MM.1S (cell line): ENCODE data around the gene COX20.

ENCODE experiments used
- DNase-seq: peaks from one replicate; pipeline ENCODE4 v3.0.0-alpha.2; 2015
- H2AFZ ChIP-seq: fragments of 300-600 bp; sonication (generic); 2 replicates; pipeline ENCODE4 v1.6.0; 2016; ENCODE audit warnings: antibody characterized with exemption, low read length
- H3F3A ChIP-seq: fragments of 300-600 bp; sonication (generic); 2 replicates; pipeline ENCODE4 v1.6.1; 2016; ENCODE audit warnings: mild to moderate bottlenecking, antibody characterized with exemption, low read length, moderate library complexity, mixed read lengths; ENCODE audit not compliant: insufficient read depth
- H3K27ac ChIP-seq: fragments of 300-600 bp; sonication (generic); 2 replicates; pipeline ENCODE4 v1.5.1; 2016; ENCODE audit warnings: mild to moderate bottlenecking, low read length
- H3K27me3 ChIP-seq: fragments of 300-600 bp; sonication (generic); replicated peaks from 2 replicates; pipeline ENCODE4 v1.6.0; 2016; ENCODE audit warnings: low read length; ENCODE audit not compliant: insufficient read depth
- H3K36me3 ChIP-seq: fragments of 300-600 bp; sonication (generic); replicated peaks from 2 replicates; pipeline ENCODE4 v1.6.1; 2016; ENCODE audit warnings: mild to moderate bottlenecking, low read length, mixed read lengths; ENCODE audit not compliant: insufficient read depth
- H3K4me1 ChIP-seq: fragments of 300-600 bp; sonication (generic); 2 replicates; pipeline ENCODE4 v1.6.1; 2016; ENCODE audit warnings: low read length, mixed read lengths
- H3K4me2 ChIP-seq: fragments of 300-600 bp; sonication (generic); 2 replicates; pipeline ENCODE4 v1.6.0; 2016; ENCODE audit warnings: low read depth, low read length
- H3K4me3 ChIP-seq: fragments of 300-600 bp; sonication (generic); 2 replicates; pipeline ENCODE4 v1.5.1; 2016; ENCODE audit warnings: low read length, mixed read lengths
- H3K79me2 ChIP-seq: fragments of 300-600 bp; sonication (generic); 2 replicates; pipeline ENCODE4 v1.6.1; 2016; ENCODE audit warnings: mixed run types, low read length, mixed read lengths
- H3K9ac ChIP-seq: fragments of 300-600 bp; sonication (generic); 2 replicates; pipeline ENCODE4 v1.6.1; 2016; ENCODE audit warnings: low read length, mixed read lengths
- H3K9me2 ChIP-seq: fragments of 300-600 bp; sonication (generic); replicated peaks from 2 replicates; pipeline ENCODE4 v1.6.1; 2016; ENCODE audit warnings: mild to moderate bottlenecking, low read length, mixed read lengths; ENCODE audit not compliant: insufficient read depth
- H3K9me3 ChIP-seq: fragments of 300-600 bp; sonication (generic); replicated peaks from 2 replicates; pipeline ENCODE4 v1.6.1; 2016; ENCODE audit warnings: mild to moderate bottlenecking, low read length, mixed read lengths; ENCODE audit not compliant: insufficient read depth
- H4K20me1 ChIP-seq: fragments of 300-600 bp; sonication (generic); 2 replicates; pipeline ENCODE4 v1.6.1; 2016; ENCODE audit warnings: mild to moderate bottlenecking, low read length, moderate library complexity, mixed read lengths; ENCODE audit not compliant: insufficient read depth
- CTCF ChIP-seq: fragments of 300-600 bp; sonication (generic); IDR thresholded peaks from 2 replicates; pipeline ENCODE4 v1.5.1; 2016; ENCODE audit warnings: antibody characterized with exemption, low read length, mixed read lengths
- EZH2 ChIP-seq: fragments of 300-600 bp; sonication (generic); optimal IDR thresholded peaks from 2 replicates; pipeline ENCODE3; 2017; ENCODE audit warnings: low read depth, mild to moderate bottlenecking, antibody characterized with exemption, low read length, mixed read lengths
- EZH2phosphoT487 ChIP-seq: fragments of 300-600 bp; sonication (generic); IDR thresholded peaks from 2 replicates; pipeline ENCODE4 v1.6.1; 2018; ENCODE audit warnings: antibody characterized with exemption, low read length

Gene COX20

GRCh38 chr1:244893836-244894235 lies 58.4 kb downstream of the COX20 start:
- Histone ChIP-seq H3K4me2 (no peak overlapping the region), H3K9me2 (no peaks in the 10 kb centered on the region), H3K9ac (no peak overlapping the region), H3K4me1 (no peaks in the 10 kb centered on the region), H4K20me1 (no peaks in the 10 kb centered on the region), H3F3A (no peaks in the 10 kb centered on the region), H3K4me3 (no peak overlapping the region), H3K27me3 (no peaks in the 10 kb centered on the region), H3K27ac (no peak overlapping the region), H3K36me3 (no peaks in the 10 kb centered on the region), H2AFZ (no peak overlapping the region), H3K79me2 (no peaks in the 10 kb centered on the region), H3K9me3 (no peaks in the 10 kb centered on the region)
- TF ChIP-seq CTCF: no peak
- no peak for TF ChIP-seq EZH2phosphoT487
- no peak for TF ChIP-seq EZH2
- DNase-seq: no peak
